ENCODE results near the gene AP5B1. TPM values are rescaled to one million over a fixed set of nuclear protein-coding genes. Genes with fewer than 3 reads are reported as not detected.
"Not testable (repeated sequence)": the region's sequence is repeated elsewhere in the genome, so short reads cannot be mapped to it uniquely, and the experiment has no call there.

Gene AP5B1
- polyA plus RNA-seq, 1 donor: 15.2 TPM

GRCh38 chr11:65777241-65777640 lies 3.5 kb downstream of the AP5B1 start:
- peaks cover 2% of the 10 kb centered on the region for H3K27me3 ChIP-seq (ENCODE audit: control insufficient read depth, insufficient read depth, low read length)
- H3K9me3 ChIP-seq (ENCODE audit: control insufficient read depth, low read depth, low read length): peaks cover 17% of the 10 kb centered on the region
- WGBS (ENCODE audit: insufficient coverage, low lambda C conversion rate): no CpG with 5 or more reads among the region's 8 CpGs
- peaks cover 25% of the 10 kb centered on the region for H3K4me1 ChIP-seq (ENCODE audit: control insufficient read depth, insufficient read depth, low read length)
- no peak for DNase-seq
- H3K27ac ChIP-seq (ENCODE audit: low read length): no peak overlapping the region
- H3K36me3 ChIP-seq (ENCODE audit: control insufficient read depth, insufficient read depth, low read length): peaks cover 34% of the 10 kb centered on the region
- no peak overlapping the region for H3K4me3 ChIP-seq (ENCODE audit: low read length)

GRCh38 chr11:65776710-65777141 lies 4.0 kb downstream of the AP5B1 start:
- peak overlapping the region; percentile 10 for H3K27ac ChIP-seq (ENCODE audit: low read length)
- peaks cover 34% of the 10 kb centered on the region for H3K36me3 ChIP-seq (ENCODE audit: control insufficient read depth, insufficient read depth, low read length)
- no peaks in the 10 kb centered on the region for H3K27me3 ChIP-seq (ENCODE audit: control insufficient read depth, insufficient read depth, low read length)
- peaks cover 16% of the 10 kb centered on the region for H3K9me3 ChIP-seq (ENCODE audit: control insufficient read depth, low read depth, low read length)
- peaks cover 20% of the 10 kb centered on the region for H3K4me1 ChIP-seq (ENCODE audit: control insufficient read depth, insufficient read depth, low read length)
- no CpG with 5 or more reads among the region's 8 CpGs for WGBS (ENCODE audit: insufficient coverage, low lambda C conversion rate)
- no peak overlapping the region for H3K4me3 ChIP-seq (ENCODE audit: low read length)
- DNase-seq: no peak

- Histone ChIP-seq H3K9me3 (ENCODE audit: control insufficient read depth, low read depth, low read length) (peaks cover 13% of the 10 kb centered on the region), H3K27ac (ENCODE audit: low read length) (peak overlapping the region; percentile 10)
Measured at GRCh38 chr11:65776196-65776595, 4.6 kb downstream of the AP5B1 start.

GRCh38 chr11:65774525-65775306 lies 6.1 kb downstream of the AP5B1 start:
- Histone ChIP-seq H3K4me1 (ENCODE audit: control insufficient read depth, insufficient read depth, low read length) (peaks cover 16% of the 10 kb centered on the region), H3K4me3 (ENCODE audit: low read length) (no peak overlapping the region), H3K27me3 (ENCODE audit: control insufficient read depth, insufficient read depth, low read length) (no peaks in the 10 kb centered on the region), H3K27ac (ENCODE audit: low read length) (no peak overlapping the region), H3K9me3 (ENCODE audit: control insufficient read depth, low read depth, low read length) (peaks cover 9% of the 10 kb centered on the region), H3K36me3 (ENCODE audit: control insufficient read depth, insufficient read depth, low read length) (peaks cover 34% of the 10 kb centered on the region)
- no peak for DNase-seq
- no CpG with 5 or more reads among the region's 9 CpGs for WGBS (ENCODE audit: insufficient coverage, low lambda C conversion rate)

More at GRCh38 chr11:65776196-65776595, 4.6 kb downstream of the AP5B1 start:
- Histone ChIP-seq H3K36me3 (ENCODE audit: control insufficient read depth, insufficient read depth, low read length) (peaks cover 34% of the 10 kb centered on the region), H3K4me1 (ENCODE audit: control insufficient read depth, insufficient read depth, low read length) (peaks cover 17% of the 10 kb centered on the region), H3K4me3 (ENCODE audit: low read length) (no peak overlapping the region), H3K27me3 (ENCODE audit: control insufficient read depth, insufficient read depth, low read length) (no peaks in the 10 kb centered on the region)
- no peak for DNase-seq
- WGBS (ENCODE audit: insufficient coverage, low lambda C conversion rate): no CpG with 5 or more reads among the region's 8 CpGs

- H3K36me3 ChIP-seq (ENCODE audit: control insufficient read depth, insufficient read depth, low read length): peaks cover 27% of the 10 kb centered on the region
- H3K4me3 ChIP-seq (ENCODE audit: low read length): no peak overlapping the region
- peaks cover under 1% of the 10 kb centered on the region for H3K9me3 ChIP-seq (ENCODE audit: control insufficient read depth, low read depth, low read length)
- H3K4me1 ChIP-seq (ENCODE audit: control insufficient read depth, insufficient read depth, low read length): peaks cover 10% of the 10 kb centered on the region
- DNase-seq: no peak
- no peaks in the 10 kb centered on the region for H3K27me3 ChIP-seq (ENCODE audit: control insufficient read depth, insufficient read depth, low read length)
- H3K27ac ChIP-seq (ENCODE audit: low read length): no peak overlapping the region
- whole genome bisulfite sequencing (ENCODE audit: insufficient coverage, low lambda C conversion rate): no CpG with 5 or more reads among the region's 8 CpGs
Measured at GRCh38 chr11:65773784-65774411, 6.9 kb downstream of the AP5B1 start.

- 40% methylated on average over 3 of the region's 6 CpGs for WGBS (ENCODE audit: insufficient coverage, low lambda C conversion rate)
- Histone ChIP-seq H3K9me3 (ENCODE audit: control insufficient read depth, low read depth, low read length) (no peaks in the 10 kb centered on the region), H3K4me1 (ENCODE audit: control insufficient read depth, insufficient read depth, low read length) (no peaks in the 10 kb centered on the region), H3K27ac (ENCODE audit: low read length) (no peak overlapping the region), H3K4me3 (ENCODE audit: low read length) (no peak overlapping the region), H3K27me3 (ENCODE audit: control insufficient read depth, insufficient read depth, low read length) (no peaks in the 10 kb centered on the region), H3K36me3 (ENCODE audit: control insufficient read depth, insufficient read depth, low read length) (peaks cover 4% of the 10 kb centered on the region)
- DNase-seq: no peak
Measured at GRCh38 chr11:65771589-65772112, 9.1 kb downstream of the AP5B1 start.

- Histone ChIP-seq H3K4me1 (ENCODE audit: control insufficient read depth, insufficient read depth, low read length) (no peaks in the 10 kb centered on the region), H3K4me3 (ENCODE audit: low read length) (no peak overlapping the region), H3K9me3 (ENCODE audit: control insufficient read depth, low read depth, low read length) (no peaks in the 10 kb centered on the region), H3K27me3 (ENCODE audit: control insufficient read depth, insufficient read depth, low read length) (no peaks in the 10 kb centered on the region), H3K27ac (ENCODE audit: low read length) (no peak overlapping the region), H3K36me3 (ENCODE audit: control insufficient read depth, insufficient read depth, low read length) (no peaks in the 10 kb centered on the region)
- no peak for DNase-seq
- WGBS (ENCODE audit: insufficient coverage, low lambda C conversion rate): 78% methylated on average over 3 of the region's 12 CpGs
Measured at GRCh38 chr11:65770951-65771567, 9.7 kb downstream of the AP5B1 start.

- H3K27me3 ChIP-seq (ENCODE audit: control insufficient read depth, insufficient read depth, low read length); H3K27ac ChIP-seq (ENCODE audit: low read length); H3K9me3 ChIP-seq (ENCODE audit: control insufficient read depth, low read depth, low read length); H3K36me3 ChIP-seq (ENCODE audit: control insufficient read depth, insufficient read depth, low read length); H3K4me3 ChIP-seq (ENCODE audit: low read length); DNase-seq: not testable (repeated sequence)
- peaks cover 12% of the 10 kb centered on the region for H3K4me1 ChIP-seq (ENCODE audit: control insufficient read depth, insufficient read depth, low read length)
- no CpG with 5 or more reads among the region's 5 CpGs for WGBS (ENCODE audit: insufficient coverage, low lambda C conversion rate)
Measured at GRCh38 chr11:65767806-65768205, 13.0 kb downstream of the AP5B1 start.

- WGBS (ENCODE audit: insufficient coverage, low lambda C conversion rate): 88% methylated on average over 4 of the region's 10 CpGs
- H3K4me3 ChIP-seq (ENCODE audit: low read length): no peak overlapping the region
Measured at GRCh38 chr11:65767406-65767805, 13.4 kb downstream of the AP5B1 start.

GRCh38 chr11:65766535-65766934 lies 14.2 kb downstream of the AP5B1 start:
- H3K27me3 ChIP-seq (ENCODE audit: control insufficient read depth, insufficient read depth, low read length): no peaks in the 10 kb centered on the region
- no peak overlapping the region for H3K27ac ChIP-seq (ENCODE audit: low read length)
- no peak for DNase-seq
- H3K36me3 ChIP-seq (ENCODE audit: control insufficient read depth, insufficient read depth, low read length): no peaks in the 10 kb centered on the region
- H3K9me3 ChIP-seq (ENCODE audit: control insufficient read depth, low read depth, low read length): peaks cover 2% of the 10 kb centered on the region
- H3K4me1 ChIP-seq (ENCODE audit: control insufficient read depth, insufficient read depth, low read length): peaks cover 12% of the 10 kb centered on the region
- H3K4me3 ChIP-seq (ENCODE audit: low read length): no peak overlapping the region
- WGBS (ENCODE audit: insufficient coverage, low lambda C conversion rate): 60% methylated on average over 1 of the region's 7 CpGs

More at GRCh38 chr11:65767406-65767805, 13.4 kb downstream of the AP5B1 start:
- peaks cover 2% of the 10 kb centered on the region for H3K9me3 ChIP-seq (ENCODE audit: control insufficient read depth, low read depth, low read length)
- DNase-seq: no peak
- H3K27me3 ChIP-seq (ENCODE audit: control insufficient read depth, insufficient read depth, low read length): no peaks in the 10 kb centered on the region
- H3K27ac ChIP-seq (ENCODE audit: low read length): no peak overlapping the region
- no peaks in the 10 kb centered on the region for H3K36me3 ChIP-seq (ENCODE audit: control insufficient read depth, insufficient read depth, low read length)
- H3K4me1 ChIP-seq (ENCODE audit: control insufficient read depth, insufficient read depth, low read length): peaks cover 12% of the 10 kb centered on the region

Measured in large intestine (tissue), 3 donors.